DMS53 treated with DMSO at 0.1 percent for 48 hours (cell line): ENCODE results near the gene SLC24A5.
A peak's percentile ranks its signal among the peaks of the same experiment; 100 is the strongest.

Experiments
- DNase-seq: peaks from one replicate; lab custom pipeline; 2025; ENCODE audit not compliant: unreplicated experiment; lab: John Stamatoyannopoulos, UW

Gene SLC24A5

DNA sequence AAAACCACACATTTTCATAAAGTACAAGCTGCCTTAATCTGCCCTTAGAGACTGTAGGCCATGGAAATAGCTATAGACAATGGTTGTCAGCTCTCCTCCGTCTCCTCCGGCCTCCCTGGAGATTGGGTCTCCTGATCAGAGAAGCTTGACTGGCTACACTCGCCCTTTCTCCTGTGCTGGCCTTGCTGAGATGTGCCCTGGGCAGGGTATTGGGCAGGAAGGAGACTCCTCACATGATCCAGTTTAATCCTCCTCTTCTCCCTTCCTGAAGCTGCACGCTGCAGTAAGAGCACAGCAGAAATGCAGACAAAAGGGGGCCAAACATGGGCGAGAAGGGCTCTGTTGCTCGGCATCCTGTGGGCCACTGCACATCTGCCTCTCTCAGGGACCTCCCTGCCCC is at the start of gene SLC24A5:
Gene SLC24A5, plus strand, starts transcription at position 246 of the 400 bp plus-strand sequence. Its CDS starts 55 bp downstream, at position 301.
- no peak for DNase-seq

- DNase-seq = no peak
Measured at GRCh38 chr15:48072941-48073340, 47.8 kb upstream of the SLC24A5 start.

GRCh38 chr15:48073881-48074280 is 46.9 kb upstream of the SLC24A5 start:
- no peak for DNase-seq

DNA sequence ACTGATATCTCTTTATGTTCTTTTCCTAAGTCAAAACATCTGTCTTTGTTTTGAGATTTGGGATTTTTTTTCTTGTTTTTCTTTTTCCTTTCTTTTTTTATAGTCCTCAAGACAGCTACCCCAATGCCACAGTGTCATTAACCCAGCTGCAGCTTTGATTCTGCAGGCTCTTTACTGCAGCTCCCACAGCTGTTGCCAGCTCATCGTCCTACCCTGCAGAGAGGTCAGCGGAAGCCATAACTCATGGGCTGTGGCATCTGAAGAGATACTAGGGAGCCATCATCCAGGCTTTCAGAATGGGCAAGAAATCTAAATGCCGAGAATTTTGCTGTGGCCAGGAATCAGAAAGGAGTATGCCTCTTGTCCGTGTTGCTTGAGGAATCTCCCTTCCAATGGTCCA is 44.3 kb upstream of the SLC24A5 start:
- DNase-seq = no peak

GRCh38 chr15:48077616-48078184 is 43.1 kb upstream of the SLC24A5 start:
- DNase-seq = no peak

DNA sequence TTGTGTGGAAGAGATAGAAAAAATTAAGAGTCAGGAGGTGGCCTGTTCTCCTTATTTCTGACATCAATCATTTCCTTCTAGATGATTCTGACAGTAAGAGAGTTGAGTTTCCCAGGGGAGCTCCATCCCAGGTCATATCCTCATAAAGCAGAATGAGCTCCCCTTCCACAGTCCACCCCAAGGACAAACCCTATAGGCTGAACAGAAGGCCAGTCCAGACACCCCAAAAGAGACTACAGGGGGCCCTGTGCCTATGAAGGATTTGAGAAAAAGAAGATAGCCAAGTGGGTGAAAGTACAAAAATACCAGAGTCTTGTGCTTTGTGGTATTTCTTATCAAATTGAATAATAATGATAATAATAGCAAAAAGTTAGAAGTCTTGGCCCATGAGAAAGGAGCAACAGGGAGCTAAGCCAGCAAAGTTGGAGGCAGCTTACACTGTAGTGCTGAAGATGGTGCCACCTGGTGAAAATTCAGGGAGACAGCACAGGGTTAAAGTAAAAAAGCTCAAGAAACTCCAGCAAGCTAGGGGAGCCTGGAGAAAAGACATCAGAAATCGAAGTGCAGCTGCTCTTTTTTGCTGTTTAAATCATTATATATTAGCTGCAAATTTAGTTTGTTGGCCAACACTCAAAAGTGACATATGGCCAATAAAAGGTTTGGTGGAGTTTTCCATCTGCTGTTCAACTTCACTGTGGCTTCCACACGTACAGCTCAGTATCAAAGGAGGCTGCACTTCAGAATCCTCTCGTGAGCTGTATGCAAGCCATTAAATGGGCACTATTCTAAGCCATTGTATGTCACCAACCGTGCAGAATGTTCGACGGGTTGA is 35.8 kb upstream of the SLC24A5 start:
- peak; percentile 17 for DNase-seq

GRCh38 chr15:48085591-48085930 is 35.2 kb upstream of the SLC24A5 start:
- DNase-seq = no peak

- no peak for DNase-seq
Measured at GRCh38 chr15:48086133-48086532, 34.7 kb upstream of the SLC24A5 start.

DNA sequence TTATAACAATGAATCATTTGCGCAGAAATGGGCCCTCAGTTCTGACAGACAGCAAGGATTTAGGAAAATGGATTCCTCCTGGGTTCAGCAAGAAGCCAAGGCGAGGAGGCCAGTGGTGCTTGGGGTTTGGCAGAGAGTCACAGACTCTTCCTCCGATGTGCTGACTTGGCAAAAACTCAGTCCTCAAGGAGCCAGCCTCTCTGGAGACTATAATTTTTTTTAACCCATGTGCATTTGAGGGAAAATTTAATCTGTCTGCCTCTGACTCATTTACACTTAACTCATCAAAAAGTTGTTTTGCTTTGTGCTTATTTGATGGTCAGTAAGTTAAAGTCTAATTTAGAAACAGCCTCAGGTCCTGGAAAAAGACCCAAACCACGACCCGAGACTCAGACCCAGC is 34.2 kb upstream of the SLC24A5 start:
- no peak for DNase-seq

DNA sequence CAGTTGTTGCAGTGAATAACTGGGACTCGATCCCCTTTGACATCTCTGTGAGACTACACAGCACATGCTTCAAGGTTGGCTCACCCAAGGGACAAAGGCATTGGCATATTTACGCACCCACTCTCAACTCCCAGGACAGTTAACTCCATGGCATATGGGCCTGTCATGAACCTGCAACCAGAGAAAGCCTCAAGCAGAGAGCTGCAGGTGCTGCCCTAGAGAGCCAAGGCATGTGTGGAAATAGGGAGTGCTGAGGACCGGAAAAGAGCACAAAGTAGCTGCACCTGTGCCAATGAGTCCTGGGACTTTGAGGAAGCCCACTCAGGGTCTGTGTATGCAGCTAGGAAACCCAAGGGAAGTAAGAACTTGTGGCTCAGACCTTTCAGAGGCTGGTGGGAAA is 32.9 kb upstream of the SLC24A5 start:
- no peak for DNase-seq

GRCh38 chr15:48089702-48090101 is 31.1 kb upstream of the SLC24A5 start:
- no peak for DNase-seq

DNA sequence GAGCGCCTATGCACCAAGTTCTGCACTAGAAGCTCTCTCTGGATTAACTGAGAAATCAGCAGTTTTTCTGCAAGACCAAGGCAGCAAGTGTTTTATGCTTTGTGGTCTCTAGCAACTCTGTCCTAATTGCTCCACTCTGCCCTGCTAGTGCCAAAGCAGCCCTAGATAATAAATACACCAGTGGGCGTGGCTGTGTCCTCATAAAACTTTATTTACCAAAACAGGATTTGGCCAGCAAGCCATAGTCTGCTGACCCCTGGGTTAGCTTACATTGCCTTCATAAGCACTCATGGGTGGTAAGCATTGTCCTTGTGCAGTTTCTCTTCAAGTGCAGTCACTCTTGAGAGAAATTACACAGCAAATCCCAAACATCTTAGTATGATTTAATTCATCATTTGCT is 30.7 kb upstream of the SLC24A5 start:
- no peak for DNase-seq

GRCh38 chr15:48090666-48091065 is 30.1 kb upstream of the SLC24A5 start:
- DNase-seq = no peak

- DNase-seq = no peak
Measured at GRCh38 chr15:48091522-48091921, 29.3 kb upstream of the SLC24A5 start.

- DNase-seq = no peak
Measured at GRCh38 chr15:48096355-48096786, 24.4 kb upstream of the SLC24A5 start.

GRCh38 chr15:48096813-48097212 is 24.0 kb upstream of the SLC24A5 start:
- no peak for DNase-seq

DNA sequence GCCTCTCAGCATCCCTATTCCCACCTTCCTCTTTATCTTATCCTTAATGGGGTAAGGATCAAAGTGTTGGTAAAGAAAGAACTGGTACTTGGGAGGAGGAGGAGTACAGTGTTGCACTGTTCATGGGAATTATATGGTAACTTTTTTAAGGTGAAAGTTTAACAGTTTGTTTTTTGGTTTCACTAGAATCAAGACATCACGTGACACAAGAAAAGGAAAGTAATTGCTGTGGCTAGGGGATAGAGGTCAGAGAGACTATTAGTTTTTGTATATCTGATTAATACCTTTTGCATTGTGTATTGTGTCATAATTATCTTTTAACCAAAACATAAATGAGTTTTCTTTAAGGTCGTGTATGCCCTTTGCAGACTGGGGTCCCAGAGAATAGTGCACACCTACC is 23.5 kb upstream of the SLC24A5 start:
- DNase-seq = no peak

DNA sequence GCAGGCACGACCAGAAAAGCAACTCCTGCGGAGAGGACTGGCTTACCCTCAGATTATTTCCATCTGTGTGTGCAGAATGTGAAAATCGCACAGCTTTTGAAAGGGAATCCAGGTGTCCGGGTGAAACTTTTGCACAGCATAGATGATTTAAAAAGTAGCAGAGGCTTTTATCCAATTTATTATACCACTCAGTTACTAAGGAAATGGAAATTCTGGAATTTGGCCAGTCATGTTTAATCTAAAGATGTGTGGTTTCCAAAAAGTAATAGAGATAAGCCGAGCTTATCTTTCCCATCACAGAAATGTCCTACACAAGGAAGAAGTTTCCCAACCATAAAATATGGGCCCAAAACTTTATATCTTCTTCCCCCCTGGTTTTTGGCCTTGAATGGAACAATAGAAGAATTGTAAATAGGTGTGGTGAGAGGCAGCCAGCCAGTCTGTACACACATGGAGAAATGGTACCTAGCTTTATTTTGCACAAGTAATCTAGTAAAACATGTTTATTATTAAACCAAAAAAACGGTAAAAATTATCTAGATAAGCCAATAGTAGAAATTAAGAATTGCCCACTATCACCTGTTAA is 19.3 kb upstream of the SLC24A5 start:
- DNase-seq = no peak

DNA sequence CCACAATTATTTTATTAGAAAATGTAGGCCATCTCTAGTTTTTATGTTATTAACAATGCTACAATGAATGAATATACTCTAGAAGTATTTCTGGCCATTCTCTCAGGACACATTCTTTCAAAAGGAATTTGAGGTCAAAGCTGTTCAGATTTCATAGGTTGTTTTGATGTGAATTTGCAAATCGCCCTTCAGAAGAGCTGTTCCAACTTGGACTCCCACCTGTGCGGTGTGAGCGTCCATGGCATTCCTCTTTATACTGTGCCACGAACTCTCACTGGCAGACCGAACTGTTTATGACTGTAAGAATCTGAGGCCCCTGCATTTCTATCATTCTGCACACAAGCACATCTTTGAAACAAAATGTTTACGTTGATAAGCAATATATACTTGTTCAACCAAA is 18.6 kb upstream of the SLC24A5 start:
- no peak for DNase-seq

- no peak for DNase-seq
Measured at GRCh38 chr15:48103647-48104046, 17.1 kb upstream of the SLC24A5 start.

GRCh38 chr15:48105936-48106335 is 14.9 kb upstream of the SLC24A5 start:
- no peak for DNase-seq

DNA sequence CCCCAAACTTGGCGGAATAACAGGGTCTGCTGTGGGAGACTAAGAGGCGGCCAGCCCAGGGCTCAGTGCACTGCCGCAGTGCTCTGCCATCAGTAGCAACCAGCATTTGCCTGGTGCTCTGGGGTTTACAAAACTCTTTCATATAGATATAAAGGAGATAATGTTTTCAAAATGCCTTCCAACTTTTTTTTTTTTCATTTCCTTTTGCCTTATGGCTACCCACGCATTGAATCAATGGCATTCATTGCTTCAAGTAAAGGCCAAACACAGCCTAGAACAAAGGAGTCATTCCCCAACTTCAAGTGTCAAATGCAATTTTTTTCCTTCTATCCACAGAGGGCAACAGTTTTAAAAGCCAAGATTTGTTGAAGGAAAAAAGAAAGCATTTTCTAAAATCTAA is 11.6 kb upstream of the SLC24A5 start:
- no peak for DNase-seq
